Stimulated activated CD4-positive, alpha-beta T cell treated with anti-CD3 and anti-CD28 coated beads, TNF-alpha, amount 100 ng/mL, for 4 hours (primary cell): Measurements from ENCODE around the gene ITGA7.

Experiments used
- DNase-seq, 3 experiments: peaks; one replicate each; pipeline ENCODE4 v3.0.0-alpha.2; 2020; ENCODE audit warnings: low read depth in 3 of 3

ITGA7 gene, protein sequence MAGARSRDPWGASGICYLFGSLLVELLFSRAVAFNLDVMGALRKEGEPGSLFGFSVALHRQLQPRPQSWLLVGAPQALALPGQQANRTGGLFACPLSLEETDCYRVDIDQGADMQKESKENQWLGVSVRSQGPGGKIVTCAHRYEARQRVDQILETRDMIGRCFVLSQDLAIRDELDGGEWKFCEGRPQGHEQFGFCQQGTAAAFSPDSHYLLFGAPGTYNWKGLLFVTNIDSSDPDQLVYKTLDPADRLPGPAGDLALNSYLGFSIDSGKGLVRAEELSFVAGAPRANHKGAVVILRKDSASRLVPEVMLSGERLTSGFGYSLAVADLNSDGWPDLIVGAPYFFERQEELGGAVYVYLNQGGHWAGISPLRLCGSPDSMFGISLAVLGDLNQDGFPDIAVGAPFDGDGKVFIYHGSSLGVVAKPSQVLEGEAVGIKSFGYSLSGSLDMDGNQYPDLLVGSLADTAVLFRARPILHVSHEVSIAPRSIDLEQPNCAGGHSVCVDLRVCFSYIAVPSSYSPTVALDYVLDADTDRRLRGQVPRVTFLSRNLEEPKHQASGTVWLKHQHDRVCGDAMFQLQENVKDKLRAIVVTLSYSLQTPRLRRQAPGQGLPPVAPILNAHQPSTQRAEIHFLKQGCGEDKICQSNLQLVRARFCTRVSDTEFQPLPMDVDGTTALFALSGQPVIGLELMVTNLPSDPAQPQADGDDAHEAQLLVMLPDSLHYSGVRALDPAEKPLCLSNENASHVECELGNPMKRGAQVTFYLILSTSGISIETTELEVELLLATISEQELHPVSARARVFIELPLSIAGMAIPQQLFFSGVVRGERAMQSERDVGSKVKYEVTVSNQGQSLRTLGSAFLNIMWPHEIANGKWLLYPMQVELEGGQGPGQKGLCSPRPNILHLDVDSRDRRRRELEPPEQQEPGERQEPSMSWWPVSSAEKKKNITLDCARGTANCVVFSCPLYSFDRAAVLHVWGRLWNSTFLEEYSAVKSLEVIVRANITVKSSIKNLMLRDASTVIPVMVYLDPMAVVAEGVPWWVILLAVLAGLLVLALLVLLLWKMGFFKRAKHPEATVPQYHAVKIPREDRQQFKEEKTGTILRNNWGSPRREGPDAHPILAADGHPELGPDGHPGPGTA

DNA sequence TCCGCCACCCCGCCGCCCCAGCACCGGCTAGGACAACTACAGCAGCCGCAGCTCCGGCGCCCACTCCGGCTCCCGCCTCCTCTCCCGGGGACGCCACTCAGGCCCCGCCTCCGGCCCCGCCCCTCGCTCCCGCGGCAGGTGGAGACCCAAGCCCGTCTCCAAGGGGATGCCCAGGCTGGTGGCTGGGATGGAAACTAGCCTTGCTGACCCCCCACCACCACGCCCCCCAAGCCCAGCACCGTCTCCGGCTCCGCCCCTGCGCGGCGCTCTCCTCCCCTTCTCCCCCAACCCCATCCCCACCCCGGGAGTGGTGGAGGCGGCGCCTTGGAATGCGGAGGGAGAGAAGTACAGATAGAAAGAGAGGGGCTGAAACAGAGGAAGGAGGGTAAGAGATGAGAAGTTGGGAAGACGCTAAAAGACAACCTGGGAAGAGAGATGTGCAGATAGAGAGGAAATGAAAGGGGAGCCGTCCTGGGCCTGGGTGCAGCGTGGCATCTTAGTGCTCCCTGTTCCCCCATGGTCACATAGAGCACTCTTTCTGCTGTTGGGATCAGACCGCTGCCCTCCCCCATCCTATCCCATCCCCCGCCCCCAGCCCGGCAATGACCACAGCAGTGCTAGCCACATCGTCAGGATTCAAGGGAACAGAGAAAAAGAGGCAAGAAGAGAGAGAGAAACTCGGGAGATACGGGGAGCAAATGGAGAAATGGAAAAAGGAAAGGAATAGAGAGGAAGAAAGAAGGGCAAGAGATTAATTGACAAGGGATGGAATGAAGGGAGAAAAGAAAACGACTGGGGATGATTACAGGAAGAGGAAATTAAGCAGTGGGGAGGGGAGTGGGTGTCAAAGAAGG lies at the start of gene ITGA7:
TSS of gene ITGA7 (minus strand) at position 64 of the 854 bp plus-strand sequence. CDS start 222 bp downstream, outside the sequence.
- peak; percentile 43 to 56 (median 44) for DNase-seq

DNA sequence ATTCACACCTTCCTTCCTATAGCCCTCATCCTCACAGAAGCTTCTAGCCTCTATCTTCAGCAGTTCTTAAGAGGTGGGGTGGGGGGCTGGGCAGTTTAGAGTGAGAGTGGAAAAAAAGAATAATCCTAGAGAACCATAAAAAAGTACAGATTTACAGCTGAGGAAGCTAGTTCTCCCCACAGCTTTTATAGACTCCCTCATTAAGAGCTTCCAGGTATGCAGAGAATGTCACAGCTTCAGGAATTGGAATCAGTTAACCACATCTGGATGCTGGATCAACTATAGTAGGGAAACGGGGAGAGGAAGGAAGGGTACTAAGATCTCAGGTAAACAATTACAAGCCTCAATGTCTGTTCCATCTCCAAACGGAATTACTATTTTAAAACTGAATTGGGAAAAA lies 47.5 kb upstream of the ITGA7 start:
- no peak for DNase-seq

DNA sequence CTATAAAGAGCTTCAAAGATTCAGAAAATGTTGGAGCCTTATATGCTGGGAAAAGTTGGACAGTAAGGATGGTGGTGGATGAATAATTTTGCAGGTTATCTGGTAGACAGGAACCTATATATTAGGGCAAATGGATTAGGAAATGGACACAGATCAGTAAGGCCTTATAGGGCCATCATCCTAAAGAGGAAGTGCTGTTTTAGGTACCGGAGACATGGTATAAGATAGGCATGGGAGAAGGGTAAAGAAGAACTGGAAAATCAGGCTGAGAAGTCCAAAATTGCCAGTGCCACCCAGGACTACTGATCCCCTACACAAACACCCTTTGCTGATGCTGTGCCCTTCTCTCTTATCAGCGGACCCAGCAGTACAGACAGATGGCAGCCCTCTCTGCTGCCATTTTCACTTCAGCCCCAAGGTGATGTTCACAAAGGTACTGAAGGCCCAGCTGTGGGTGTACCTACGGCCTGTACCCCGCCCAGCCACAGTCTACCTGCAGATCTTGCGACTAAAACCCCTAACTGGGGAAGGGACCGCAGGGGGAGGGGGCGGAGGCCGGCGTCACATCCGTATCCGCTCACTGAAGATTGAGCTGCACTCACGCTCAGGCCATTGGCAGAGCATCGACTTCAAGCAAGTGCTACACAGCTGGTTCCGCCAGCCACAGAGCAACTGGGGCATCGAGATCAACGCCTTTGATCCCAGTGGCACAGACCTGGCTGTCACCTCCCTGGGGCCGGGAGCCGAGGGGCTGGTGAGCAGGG lies 40.7 kb upstream of the ITGA7 start:
- no peak for DNase-seq

DNA sequence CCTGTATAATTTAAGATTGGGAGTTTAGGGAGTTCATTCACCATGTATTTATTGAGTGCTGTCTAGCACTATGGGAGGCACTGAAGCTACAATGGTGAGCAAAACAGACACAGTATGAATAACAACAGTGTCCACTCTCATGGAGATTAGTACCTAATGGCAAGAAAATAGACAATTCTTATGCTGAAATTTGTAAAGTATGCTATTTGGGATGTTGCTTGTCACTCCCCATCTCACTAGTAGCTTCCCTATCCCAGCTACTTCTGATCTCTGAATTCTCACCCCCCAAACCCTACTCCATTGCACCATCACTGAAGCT lies 39.2 kb upstream of the ITGA7 start:
- no peak for DNase-seq

DNA sequence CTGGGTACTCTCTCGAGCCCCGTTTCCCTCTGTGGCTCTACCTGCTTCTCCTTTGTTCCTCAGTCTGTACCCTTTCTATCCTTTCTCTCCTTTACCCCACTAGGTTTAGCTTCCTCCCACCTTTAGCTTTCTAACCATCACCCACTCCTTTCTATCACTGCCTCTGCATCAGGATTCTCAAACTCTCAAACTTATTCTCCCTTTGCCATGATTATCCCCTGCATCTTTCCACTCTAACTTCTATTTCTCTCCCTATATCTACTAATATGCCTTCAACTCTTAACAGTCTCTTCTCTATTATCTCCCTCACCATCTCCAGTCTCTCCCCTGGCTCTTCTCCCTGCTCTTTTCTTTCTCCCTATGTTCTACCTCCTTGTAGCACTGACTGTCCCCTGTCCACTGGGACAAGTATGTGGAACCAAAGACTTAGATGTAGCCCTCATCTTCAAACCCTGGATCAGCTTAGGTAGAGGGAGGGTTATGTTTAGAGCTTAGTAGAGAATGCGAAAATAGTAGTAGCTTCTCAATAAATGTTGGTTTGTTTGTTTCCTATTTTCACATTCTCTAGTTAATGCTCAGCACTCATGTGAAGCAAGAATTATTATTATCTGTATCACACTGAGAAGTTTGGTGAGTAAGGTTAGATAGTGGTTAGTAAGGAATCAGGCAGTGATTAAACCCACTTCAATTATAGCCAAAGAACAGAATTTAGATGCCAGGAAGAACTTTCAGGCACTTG lies 38.6 kb upstream of the ITGA7 start:
- DNase-seq, result no peak

DNA sequence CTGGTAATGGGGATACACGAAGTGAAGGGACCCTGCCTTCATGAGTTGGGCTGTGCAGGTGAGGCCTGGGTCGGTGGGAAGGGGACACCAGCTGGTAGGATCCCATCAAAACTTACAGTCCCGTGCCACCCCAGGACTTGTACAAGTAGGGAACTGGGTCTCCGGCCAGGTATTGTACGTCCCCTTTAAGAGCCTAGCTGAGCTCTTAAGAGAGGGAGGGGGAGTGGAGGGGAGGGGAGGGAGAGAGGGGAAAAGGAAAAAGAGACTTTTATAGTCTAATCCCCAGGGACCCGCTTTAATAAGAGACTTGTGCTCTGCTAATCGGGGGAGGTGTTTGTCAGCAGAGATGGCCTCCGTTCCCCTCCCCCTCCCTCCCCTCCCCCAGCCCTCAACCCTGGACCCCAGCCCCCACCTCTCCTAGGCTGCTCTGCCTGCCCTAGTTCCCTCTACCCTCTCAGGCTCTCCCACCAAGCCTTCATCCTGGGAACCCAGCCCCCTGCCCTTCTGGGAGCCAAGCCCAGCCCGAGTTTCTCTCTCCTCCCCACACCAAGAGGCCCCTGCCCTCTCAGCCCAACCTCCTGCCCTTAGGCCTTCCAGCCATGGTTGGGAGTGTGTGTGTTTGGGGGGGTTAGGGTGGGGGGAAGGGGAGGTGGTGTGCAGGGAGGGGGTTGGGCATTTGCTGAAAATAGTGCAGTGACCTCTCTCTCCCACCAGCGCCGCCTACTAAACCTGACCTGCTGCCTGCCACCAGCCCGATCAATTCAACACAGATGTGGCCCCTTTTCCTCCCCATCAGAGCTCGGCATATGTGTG lies 37.9 kb upstream of the ITGA7 start:
- no peak for DNase-seq

DNA sequence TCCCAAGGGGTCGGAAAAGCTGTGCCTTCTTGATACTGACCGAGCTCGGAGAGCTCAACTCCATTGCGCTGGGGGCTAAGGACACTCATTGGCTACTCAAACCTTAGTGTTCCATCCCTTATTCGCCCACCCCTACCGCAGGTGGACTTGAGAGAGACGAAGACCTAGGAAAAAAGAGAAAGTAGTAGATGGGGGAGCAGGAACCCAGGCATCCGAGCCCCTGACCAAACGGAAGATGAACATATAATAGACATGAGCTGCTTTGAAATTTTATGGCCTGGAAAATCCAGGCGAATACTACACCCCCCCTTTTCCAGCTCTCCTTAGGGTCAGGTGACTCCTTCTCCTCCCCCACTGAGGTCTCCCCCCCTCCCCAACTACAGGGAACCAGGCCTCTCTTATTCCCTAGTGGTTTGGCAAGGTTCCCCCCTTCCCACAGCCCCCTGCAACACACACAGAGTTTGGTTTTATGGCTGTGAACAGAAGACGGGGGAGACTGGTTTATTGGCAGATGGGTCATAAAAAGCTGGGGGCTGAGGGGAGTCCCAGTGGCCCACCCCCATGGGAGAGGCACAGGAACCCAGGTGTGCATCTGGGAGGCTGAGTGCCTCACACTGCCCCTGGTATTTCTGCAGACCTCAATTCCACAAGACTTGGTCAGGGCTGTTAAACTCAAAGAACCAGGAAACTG lies 36.8 kb upstream of the ITGA7 start:
- no peak for DNase-seq

DNA sequence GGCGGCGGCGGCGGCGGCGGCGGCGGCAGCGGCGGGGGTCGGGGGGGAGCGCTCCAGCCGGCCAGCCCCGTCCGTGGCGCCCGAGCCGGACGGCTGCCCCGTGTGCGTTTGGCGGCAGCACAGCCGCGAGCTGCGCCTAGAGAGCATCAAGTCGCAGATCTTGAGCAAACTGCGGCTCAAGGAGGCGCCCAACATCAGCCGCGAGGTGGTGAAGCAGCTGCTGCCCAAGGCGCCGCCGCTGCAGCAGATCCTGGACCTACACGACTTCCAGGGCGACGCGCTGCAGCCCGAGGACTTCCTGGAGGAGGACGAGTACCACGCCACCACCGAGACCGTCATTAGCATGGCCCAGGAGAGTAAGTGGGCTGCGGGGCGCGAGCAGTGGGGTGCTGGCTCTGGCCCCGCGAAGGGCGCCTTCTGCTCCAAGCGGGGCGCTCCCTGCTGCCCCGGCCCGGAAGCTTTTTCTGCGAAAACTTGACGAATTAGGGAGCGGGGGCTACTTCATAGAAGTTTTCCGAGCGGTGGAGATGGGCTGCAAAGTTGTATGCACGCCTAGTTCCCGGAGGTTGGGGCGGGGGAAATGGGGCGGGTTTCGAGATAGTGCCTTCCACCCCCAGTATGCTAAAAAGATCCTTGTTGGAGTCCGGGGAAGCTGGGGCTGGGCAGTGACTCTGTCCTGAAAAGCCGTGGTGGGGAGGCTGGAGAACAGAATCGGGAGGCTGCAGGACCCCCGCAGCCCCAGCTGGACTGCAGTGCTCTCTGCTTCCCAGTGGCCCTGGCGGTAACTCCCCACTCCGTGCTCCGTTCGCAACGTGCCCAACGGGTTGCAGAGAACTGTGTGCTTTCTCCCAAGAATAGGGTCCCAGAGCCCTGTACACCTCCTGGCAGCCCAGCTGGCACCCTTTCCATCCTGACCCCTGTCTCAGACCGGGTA lies 36.0 kb upstream of the ITGA7 start:
- peak in 1 of 3 experiments; percentile 23 for DNase-seq

DNA sequence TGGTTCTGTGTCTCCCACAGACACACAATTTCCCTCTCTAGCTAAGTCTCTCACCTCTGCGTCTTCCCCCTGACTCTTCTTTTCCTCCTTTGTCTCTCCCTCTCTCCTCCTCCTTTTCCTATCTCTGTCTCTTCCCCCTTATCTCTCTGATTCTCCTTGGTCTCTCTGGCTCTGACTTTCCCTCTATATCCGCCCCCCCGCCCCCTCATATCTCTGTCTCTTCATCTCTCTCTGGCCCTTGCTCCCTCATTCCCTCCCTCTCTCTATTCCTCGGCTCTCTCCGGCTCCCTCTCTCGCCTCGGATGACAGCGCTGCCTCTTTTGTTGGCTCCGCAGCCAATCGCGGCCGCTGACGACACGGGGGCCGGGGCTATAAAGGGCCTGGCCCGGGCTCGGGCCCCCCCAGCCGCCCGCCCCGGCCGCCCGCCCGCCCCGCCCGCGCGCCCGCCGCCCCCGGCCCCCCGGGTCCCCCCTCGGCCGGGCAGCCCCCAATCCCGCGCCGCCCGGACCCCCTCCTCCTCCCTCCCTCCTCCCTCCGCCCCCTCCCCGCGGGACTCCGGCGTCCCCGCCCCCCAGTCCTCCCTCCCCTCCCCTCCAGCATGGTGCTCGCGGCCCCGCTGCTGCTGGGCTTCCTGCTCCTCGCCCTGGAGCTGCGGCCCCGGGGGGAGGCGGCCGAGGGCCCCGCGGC lies 35.2 kb upstream of the ITGA7 start, which contains the start of gene GDF11:
TSS of gene GDF11 (plus strand) at position 404 of the 687 bp plus-strand sequence. CDS start at position 599, 195 bp downstream.
- peak; percentile 52 to 58 (median 54) for DNase-seq

DNA sequence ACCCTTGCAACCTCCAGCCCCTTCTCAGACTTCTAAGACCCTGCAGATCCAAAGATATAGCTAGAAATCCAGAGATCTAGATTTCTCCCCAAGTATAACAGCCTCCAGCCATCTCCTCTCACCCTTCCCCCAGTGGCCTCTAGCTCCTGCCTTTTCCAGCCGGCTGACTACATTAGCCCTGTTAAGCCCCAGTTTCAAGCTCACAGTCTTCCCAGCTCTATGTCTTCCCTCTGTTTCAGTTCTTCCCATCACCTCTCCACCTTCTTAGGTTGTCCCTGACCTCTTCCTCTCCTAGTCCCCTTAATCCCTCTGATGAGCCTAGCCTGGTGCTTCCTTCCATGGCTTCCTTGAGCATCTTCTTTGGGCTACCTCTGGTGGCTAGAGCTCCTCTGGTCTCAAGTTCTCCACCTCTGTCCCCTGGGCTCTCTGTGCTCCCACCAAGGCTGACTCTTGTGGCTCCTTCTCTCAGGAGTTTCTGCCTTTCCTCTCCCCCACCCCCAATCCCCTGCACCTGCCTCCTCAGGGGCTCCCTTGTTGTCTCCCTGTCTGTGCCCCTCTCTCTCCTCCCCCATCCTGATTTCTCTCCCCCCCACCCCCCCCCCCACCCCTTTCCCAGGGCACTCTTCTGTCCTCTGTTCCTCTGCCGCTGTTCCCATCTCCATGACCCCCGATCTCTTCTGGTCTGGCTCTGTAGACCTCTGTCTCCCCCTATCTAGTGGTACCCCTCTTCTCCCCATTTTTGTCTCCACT lies 34.4 kb upstream of the ITGA7 start:
- DNase-seq, result no peak

DNA sequence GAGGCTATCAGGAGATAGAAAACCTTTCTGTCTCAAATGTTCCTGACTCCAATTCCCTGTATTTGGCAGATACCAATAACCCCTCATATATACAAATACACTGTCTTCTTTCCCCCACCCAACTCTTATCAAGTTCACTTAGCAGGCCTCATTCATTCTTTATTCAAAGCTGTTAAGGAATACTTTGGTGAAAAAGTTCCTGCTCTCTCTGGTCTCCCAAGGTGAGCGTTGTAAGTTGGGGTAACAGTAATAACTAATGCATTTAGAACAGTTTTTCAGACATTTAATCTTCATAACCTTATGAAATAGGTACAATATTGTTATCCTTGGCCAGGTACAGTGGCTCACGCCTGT lies 31.3 kb upstream of the ITGA7 start:
- DNase-seq, result no peak

DNA sequence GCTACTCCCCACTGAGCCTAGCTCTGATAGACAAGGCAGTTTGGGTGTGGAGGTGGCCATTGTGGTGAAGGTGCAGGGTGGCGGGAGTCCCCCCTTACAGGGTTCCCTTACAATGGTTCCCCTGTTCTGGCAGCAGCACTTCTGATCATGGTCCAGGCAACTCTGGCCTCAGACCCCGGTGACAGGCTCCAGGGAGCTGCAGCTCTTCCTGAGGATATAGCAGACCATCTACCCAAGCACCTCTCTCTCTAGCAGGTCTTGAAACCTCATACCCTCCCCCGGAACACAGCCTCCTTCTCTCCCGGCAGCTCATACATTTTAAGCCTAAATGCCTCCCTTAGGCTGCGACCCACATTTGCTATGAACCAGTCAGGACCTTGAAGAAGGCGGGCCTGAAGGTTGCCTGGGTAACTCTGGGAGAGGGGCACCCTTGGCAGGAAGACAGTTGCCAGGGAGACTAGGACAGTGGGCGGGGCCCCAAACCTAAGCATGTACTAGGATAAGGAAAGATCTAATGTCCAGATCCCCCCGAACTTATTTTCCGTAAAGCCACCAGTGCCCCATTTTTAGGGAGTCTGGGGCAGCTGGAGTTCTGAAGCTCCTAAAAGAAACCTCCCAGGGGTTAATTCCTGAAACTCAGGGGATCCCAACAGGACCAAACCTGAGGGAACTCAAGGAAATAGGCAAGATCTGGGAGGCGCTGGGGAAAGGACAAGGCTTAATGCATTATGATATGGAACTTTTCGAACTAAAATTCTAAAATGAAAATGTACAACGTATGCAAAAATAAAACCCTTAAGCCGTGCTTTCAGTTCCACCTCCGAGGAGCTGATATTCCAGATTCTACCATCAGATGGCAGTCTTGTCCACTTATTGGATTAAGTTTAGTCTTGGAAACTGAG lies 30.7 kb upstream of the ITGA7 start:
- DNase-seq, result peak; percentile 50 to 62 (median 53)

DNA sequence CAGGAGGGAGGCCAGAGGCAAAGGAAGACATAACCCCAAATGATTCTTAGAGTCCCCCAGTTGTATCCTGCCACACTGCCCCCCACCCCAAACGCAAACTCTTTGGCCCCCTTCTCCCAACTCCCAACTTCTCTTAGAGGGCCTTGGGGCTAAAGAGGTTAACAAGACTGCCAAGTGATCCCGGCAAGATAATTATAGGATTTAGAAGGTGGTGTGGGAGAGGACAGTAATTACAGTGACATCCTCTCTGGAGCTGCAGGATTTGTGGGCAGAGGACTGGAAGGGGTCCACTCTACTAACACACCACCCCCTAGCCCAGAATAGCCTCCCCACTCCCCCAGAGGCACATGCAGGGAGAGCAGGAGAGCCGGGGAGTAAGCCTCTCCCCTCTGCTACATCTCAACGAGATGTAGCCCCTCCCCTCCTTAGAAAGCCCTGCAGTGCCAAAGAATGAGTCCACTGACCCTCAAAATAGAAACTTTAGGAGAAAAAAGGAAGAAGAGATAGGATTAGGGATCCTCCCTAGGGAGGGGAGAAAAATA lies 29.9 kb upstream of the ITGA7 start:
- no peak for DNase-seq

DNA sequence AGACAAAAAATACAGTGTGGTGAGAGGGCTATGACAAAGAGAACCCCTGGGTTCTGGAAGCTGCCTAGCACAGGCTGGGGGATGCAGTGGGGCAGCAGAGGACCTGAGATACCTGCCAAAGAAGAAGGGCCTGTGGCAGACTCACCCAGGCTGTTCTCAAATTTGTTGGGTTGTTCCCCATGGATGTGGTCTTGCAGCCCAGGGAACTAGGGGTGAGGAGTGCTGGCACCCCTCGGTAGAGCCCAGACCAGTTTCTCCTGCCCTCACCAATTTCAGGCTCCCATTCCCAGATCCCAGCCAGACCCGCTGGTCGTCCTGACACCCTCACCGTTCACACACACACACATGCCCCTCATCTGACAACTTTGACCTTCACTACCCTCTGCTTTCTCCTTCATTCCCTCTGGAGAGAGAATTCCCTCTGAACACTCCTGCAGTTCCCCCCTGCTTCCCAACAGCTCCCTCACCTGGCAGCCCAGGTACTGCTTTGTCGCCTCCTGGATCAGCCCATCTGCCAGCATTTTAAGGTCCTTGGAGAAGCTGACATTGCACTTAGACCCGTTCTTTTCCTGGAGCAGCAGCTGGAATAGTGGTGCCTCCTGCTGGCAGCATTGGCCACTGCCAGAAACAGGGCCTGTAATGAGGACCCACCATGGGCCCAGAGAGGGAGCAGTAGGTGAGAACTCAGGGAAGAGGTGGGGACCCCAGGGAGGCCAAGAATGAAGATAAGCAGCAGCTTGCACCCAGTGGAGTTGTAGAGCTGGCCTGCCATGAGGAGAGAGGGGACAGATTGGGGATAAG lies 29.3 kb upstream of the ITGA7 start:
- peak in 1 of 3 experiments; percentile 26 for DNase-seq
